NCI-H2196 (cell line): ENCODE results near the gene PLXNB1.

Source experiments
- DNase-seq: peaks from one replicate; lab custom pipeline; 2025; ENCODE audit not compliant: unreplicated experiment; lab: John Stamatoyannopoulos, UW

The PLXNB1 gene

DNA sequence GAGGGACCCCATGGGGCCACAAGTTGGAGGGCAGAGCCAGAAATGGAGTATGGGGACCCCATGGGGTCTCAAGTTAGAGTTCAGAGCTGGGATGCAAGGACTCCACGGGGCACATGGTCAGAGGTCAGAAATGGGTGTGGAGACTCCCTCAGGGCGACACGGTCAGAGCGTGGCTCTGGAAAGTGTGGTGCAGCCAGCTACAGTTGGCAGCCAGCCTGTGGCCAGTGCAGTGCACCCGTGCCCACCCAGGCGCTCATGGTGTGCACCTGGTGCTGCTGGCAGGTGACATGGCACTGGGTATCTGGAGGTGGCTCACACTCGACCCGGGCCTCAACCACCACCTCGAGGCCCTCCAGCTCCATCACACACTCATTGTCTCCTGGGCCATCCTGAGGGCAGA is 11.2 kb downstream of the PLXNB1 start:
- DNase-seq = no peak

DNA sequence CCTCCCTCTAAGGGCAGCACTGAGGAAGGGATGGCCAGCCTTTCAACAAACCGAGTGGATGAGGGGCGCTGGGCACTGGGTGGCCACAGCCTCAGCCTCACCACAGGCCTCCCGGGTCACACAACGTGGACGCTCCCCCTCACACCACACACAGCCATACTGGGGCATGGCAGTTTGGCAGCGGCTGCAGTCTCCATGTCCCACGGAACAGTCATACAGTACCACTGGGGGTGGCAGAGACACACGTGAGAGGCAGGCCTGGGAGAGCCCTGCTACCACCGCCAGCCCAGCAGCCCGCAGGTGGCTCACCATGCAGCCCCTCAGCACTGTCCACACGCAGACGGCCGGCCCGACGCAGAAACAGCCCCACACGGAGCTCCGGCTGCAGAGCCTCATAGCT is 11.7 kb downstream of the PLXNB1 start:
- DNase-seq = no peak

GRCh38 chr3:48417529-48418108 is 12.3 kb downstream of the PLXNB1 start:
- DNase-seq = no peak

DNA sequence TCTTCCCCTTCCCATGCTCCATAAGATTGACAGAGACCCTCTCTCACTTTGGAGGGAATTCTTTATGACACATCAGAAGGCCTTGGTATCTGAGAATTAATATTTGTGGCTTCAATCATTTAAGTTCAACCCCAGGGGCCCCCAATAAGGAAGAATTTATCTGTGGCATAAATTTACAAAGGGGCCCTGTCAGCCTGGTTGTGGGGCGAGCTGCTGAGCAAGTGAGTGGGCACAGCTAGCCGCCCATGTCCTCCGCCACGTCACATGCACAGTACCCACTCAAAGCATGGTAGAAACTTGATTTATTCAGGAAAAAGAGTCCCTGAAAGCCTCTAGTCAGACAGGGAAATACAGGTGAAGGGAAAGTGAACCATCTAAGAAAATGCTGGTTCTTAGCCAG is 13.3 kb downstream of the PLXNB1 start:
- DNase-seq = no peak

GRCh38 chr3:48416091-48416505 is 13.8 kb downstream of the PLXNB1 start:
- DNase-seq = no peak

DNA sequence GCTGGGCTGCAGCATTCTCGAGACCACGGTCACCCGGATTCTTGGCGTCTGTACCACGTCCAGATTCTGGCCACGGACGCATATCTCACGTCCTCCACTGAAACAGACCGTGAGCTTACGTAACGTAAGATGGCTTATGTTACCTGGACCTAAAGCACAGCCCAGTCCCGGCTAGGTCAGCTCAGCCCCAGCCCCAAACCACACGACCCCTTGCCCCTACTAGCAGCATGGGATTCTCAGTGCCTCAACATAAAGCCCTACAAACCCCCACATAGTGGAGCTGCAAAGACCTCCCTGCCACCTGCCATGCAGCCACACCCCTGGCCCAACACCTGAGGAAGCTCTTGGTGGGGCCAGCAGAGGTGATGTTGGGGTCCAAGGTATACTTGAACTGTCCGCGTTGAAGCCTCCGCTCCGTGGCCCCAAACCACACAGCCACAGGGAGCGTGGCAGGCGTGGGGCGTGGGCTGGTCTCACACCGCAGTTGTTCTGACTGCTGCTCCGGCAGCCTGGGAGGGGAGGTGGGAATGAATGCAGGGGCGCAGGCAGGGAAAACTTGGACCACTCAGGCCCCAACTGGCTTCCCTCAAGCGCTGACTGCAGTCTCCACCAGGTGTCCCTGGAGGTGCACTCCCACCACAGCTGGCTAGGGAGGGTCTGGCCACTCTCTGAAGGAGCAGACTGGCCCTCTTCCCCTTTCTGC is 14.5 kb downstream of the PLXNB1 start:
- DNase-seq = no peak

DNA sequence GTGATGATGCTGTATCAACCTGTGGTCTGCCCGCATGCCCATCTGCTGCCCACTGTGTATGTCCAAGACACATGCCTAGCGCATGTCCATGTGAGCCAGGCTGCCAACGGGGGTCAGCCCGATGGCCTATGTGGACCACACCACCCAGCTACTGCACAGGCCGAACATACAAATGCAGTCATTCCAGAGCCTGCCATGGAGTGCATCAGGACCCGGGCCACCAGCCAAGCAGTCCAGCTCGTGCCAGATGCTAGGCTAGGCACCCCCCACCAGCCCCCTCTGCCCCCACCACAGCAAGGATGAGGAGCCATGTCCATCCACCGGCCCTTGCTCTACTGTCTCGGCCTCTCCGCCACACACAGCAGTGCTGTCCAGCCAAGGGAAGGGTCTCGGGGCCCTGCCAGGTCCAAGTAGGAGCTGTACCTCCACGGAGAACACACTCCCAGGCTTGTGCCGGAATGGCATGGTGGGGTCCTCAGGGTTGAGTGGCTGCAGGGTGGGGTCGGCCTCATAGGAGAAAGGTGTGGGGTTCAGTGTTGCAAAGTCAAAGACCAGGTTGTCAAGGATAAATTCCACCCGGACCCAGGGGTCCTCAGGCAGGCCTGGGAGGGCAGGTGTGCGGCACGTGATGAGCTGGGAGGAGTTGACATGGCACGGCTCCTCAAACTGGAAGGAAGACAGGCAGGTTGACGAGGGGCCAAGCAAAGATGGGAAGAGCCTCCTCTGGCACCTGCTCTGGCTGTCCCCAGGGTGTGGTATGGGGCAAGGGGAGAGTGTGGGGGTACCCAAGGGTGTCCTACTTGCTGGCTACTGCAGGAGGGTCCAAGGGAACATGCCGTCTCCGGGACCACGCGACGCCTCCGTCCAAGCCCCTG is 15.3 kb downstream of the PLXNB1 start:
- no peak for DNase-seq

- DNase-seq = no peak
Measured at GRCh38 chr3:48413611-48414010, 16.3 kb downstream of the PLXNB1 start.

DNA sequence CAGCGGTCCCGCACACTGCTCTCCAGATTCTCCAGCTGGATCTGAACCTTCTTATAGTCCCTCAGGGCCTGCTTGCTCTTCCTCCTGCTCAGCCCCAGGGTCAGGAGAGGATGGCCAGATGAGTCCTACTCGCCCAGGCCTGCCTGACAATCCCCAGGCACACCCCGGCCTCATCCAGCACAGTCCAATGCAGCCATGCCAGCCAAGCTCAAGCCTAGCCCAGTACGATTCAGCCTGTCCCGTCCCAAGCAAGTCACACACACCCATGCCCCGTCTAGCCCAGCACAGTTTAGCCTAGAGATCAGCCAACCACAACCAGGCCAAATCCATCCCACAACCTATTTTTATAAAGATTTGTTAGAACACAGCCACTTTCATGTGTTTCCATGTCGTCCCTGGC is 16.8 kb downstream of the PLXNB1 start:
- DNase-seq = no peak

- no peak for DNase-seq
Measured at GRCh38 chr3:48412375-48413001, 17.4 kb downstream of the PLXNB1 start.

- DNase-seq = no peak
Measured at GRCh38 chr3:48411606-48412374, 18.1 kb downstream of the PLXNB1 start.

- no peak for DNase-seq
Measured at GRCh38 chr3:48411041-48411588, 18.8 kb downstream of the PLXNB1 start.

GRCh38 chr3:48410205-48411040 is 19.5 kb downstream of the PLXNB1 start:
- no peak for DNase-seq

DNA sequence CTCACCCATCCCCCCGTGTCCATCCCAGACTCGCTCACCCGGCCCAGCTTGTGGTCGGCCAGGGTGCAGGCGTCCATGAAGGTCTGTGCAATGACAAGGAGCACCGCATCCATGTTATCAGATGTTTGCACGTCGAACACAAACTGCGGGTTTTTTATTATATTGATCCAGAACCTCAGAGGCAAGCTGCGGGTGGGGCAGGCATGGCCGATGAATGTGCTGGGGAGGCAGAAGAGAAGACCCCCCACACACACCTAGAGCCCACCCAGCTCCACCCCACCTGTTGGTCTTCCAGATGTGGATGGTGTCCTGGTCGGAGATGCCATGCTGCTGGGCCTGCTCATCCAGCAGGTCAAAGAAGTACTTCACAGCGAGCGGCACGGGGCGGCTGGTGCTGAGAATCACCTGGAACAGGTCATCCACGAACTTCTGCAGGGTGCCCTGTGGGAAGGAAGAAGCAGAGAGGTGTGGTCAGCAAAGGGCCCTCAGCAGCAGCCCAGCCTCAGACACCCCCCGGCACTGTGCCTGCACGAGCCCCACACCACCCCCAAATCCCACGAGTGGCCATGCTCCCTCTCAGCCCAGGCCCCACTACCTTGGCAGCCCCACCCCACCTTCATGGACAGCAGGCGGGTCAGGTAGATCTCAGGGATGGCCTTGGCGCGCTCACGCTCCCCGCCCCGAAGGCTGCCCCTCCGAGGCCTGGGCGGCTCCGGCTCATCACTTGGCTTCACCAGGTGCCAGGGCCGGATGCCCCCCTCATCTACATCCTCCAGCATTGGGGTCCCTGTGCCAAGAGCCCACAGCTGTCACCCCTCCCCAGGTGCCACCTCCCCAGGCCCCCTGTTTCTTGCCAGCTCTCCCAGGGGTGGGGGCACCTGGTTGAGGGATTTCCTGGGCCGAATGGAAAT is 20.3 kb downstream of the PLXNB1 start:
- no peak for DNase-seq

DNA sequence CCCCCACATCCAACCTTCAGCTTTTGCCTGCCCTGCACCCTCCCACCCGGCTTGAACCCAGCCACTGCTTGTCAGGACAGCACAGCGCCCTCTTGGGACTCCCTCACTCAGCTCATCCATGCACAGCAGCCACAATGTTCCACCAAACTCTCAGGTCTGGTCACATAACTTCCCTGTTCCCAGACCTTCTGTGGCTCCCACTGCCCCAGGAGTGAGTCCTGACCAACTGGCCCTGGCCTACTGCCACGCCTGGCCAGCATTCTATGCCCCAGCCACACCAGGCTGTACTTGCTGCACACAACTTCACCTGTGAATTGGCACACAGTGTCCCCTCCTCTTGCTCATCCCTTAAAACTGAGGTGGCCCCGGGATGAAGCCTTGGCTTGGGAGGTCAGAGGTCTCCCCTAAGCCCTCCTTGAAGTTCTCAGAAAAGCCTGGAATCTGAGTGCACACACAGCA is 21.0 kb downstream of the PLXNB1 start:
- DNase-seq = no peak

- DNase-seq = no peak
Measured at GRCh38 chr3:48407542-48408099, 22.3 kb downstream of the PLXNB1 start.

- DNase-seq = no peak
Measured at GRCh38 chr3:48406443-48407431, 23.1 kb downstream of the PLXNB1 start.
